Upper lobe of left lung (tissue), 4 donors: Measurements from ENCODE around the gene TTC28.

Source experiments
- CTCF ChIP-seq, 6 experiments: fragments of 450-650 bp in 4 of 6; fragments of 200-600 bp in 2 of 6; sonication (generic) in 2 of 6; IDR thresholded peaks; one replicate each; pipeline ENCODE4 v1.5.1; 2016 to 2019; ENCODE audit warnings: antibody characterized with exemption in 6 of 6
- EP300 ChIP-seq, 4 donors: sonication (generic); formaldehyde crosslinking; IDR thresholded peaks; one replicate each; pipeline ENCODE4 v1.5.1; 2017; ENCODE audit warnings: antibody characterized with exemption in 4 of 4, control low read depth in 2 of 4
- POLR2A ChIP-seq, 4 donors: fragments of 450-650 bp; IDR thresholded peaks; one replicate each; pipeline ENCODE4 v1.5.1; 2016 to 2017; ENCODE audit warnings: antibody characterized with exemption in 4 of 4, mild to moderate bottlenecking in 2 of 4
- POLR2AphosphoS5 ChIP-seq, 2 donors: sonication (generic); formaldehyde crosslinking; IDR thresholded peaks; one replicate each; pipeline ENCODE4 v1.5.1; 2017; ENCODE audit warnings: antibody characterized with exemption in 2 of 2

- no peak for TF ChIP-seq CTCF (IDR thresholded peaks at IDR 0.05)
- TF ChIP-seq POLR2AphosphoS5 (IDR thresholded peaks at IDR 0.05), result no peak
- TF ChIP-seq POLR2A (IDR thresholded peaks at IDR 0.05), result no peak
- TF ChIP-seq EP300 (IDR thresholded peaks at IDR 0.05), result no peak
These were observed 268.5 kb downstream of the TTC28 start for GRCh38 chr22:28411125-28411524.
